LNCAP (cell line): ENCODE data around the gene TAAR2.

Source experiments
- TF ChIP-seq, protein P1 (sequence below): fragments of 450-650 bp; IDR thresholded peaks from 2 replicates; pipeline ENCODE4 v1.5.1; 2017; ENCODE audit warnings: mild to moderate bottlenecking

The TAAR2 gene, protein sequence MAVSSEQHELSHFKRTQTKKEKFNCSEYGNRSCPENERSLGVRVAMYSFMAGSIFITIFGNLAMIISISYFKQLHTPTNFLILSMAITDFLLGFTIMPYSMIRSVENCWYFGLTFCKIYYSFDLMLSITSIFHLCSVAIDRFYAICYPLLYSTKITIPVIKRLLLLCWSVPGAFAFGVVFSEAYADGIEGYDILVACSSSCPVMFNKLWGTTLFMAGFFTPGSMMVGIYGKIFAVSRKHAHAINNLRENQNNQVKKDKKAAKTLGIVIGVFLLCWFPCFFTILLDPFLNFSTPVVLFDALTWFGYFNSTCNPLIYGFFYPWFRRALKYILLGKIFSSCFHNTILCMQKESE

DNA sequence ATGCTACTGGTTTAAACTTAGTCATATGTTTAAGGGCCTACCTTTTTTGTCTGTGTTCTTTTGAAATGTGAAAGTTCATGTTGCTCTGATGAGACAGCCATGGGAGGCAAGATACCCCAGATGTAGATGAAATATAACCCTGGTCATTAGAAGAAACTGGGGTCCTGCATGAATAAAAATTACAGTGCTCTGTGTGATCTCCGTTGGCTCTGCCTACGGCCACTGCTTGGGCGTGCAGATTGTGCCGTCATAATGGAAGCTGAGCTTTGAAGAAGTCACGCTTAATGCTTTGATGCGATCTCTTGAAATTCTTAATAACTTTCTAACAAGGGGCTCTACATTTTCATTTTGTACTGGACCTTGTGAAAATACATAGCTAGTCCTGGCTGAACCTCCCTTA, at the start of gene TAAR2:
Gene TAAR2, minus strand, starts transcription at position 101 of the 400 bp plus-strand sequence. Its CDS starts 0 bp downstream, at position 101.
- TF ChIP-seq, protein P1, sequence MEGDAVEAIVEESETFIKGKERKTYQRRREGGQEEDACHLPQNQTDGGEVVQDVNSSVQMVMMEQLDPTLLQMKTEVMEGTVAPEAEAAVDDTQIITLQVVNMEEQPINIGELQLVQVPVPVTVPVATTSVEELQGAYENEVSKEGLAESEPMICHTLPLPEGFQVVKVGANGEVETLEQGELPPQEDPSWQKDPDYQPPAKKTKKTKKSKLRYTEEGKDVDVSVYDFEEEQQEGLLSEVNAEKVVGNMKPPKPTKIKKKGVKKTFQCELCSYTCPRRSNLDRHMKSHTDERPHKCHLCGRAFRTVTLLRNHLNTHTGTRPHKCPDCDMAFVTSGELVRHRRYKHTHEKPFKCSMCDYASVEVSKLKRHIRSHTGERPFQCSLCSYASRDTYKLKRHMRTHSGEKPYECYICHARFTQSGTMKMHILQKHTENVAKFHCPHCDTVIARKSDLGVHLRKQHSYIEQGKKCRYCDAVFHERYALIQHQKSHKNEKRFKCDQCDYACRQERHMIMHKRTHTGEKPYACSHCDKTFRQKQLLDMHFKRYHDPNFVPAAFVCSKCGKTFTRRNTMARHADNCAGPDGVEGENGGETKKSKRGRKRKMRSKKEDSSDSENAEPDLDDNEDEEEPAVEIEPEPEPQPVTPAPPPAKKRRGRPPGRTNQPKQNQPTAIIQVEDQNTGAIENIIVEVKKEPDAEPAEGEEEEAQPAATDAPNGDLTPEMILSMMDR: no peak

DNA sequence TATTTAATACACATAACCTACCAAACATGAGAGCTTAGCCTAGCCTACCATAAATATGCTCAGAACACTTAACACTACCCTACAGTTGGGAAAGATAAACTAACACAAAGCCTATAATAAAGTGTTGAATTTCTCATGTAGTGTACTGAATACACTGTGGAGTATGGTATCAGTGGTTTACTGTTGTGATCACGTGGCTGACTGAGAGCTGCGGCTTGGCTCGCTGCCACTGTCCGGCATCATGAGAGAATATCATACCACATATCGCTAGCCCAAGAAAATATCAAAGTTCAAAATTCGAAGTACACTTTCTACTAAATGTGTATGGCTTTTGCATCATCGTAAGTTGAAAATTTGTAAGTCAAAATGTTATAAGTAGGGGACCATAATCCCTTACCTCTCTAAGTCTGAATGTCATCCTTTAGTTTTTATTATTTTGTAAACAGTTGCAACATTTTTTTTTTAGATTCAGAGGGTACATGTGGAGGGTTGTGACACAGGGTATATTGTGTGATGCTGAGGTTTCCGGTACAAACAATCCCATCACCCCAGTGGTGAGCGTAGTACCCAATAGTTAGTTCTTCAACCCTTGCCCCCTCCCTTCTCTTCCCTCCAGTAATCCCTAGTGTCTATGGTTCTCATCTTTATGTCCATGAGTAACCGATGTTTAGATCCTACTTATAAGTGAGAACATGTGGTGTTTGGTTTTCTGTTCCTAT, 49.5 kb upstream of the TAAR2 start:
- TF ChIP-seq, protein P1: no peak

DNA sequence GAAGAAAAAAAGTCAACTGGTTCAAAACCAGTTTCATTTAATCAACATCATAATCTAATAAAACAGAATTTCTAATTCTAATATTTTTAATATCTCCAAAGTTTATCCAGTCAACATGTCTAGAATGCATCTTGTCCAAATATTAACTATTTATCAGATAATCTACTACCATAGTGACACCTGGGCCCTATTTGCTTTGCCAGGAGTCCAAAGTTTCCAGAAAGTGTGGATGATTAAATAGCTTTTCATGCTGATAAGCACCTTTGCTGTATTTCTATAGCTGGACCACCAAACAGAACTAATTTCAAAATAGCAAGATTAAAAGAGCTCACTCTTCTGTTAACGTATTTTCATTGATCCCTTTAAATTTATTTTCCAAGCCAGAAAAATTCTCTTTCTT, 47.2 kb upstream of the TAAR2 start:
- TF ChIP-seq, protein P1: no peak

DNA sequence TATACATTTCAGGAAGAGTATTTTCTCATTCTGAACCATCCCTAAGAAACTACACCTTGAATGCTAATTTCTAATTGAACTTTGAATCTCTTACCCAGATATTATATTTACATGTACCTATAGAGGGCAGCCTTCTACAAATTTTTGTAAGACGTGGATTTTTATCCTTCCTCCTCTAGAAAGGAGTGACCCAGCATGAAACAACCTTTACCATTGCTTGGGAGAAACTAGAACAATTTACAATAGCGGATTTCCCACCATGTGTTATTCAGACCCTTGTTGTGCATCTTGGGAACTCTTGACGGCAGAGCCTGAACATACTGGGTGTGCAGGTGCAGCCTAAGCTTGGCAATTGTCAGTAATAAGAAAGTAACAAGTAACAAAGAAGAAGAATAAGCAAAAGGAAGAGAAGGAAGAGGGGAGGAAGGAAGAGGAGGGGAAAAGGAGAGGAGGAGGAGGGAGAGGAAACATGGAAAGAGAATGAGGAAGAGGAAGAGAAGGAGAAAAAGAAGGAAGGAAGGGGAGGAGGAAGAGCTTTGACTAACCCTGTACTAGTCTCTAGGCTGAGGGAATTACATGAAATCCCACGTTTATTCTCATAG, 45.7 kb upstream of the TAAR2 start:
- TF ChIP-seq, protein P1: peak; percentile 52; the same call in 1 of the 2 replicates

DNA sequence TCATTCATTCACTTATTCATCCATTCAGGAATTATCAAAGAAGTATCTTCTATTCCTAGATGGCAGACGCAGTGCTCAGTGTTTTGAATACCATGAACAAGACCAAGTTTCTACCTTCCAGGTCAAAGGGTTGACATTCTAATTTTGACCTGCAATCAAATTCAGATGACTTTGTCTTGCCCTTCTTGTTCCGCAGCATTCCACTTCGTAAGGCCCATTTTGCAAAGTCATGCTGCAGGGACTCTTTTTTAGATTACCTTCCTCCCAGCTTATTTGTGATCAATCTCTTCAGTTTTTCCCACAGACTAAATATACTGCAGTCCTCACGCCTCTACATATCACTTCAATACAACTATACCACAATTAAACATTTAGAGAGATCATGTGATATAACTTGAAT, 42.0 kb upstream of the TAAR2 start:
- TF ChIP-seq, protein P1: no peak

DNA sequence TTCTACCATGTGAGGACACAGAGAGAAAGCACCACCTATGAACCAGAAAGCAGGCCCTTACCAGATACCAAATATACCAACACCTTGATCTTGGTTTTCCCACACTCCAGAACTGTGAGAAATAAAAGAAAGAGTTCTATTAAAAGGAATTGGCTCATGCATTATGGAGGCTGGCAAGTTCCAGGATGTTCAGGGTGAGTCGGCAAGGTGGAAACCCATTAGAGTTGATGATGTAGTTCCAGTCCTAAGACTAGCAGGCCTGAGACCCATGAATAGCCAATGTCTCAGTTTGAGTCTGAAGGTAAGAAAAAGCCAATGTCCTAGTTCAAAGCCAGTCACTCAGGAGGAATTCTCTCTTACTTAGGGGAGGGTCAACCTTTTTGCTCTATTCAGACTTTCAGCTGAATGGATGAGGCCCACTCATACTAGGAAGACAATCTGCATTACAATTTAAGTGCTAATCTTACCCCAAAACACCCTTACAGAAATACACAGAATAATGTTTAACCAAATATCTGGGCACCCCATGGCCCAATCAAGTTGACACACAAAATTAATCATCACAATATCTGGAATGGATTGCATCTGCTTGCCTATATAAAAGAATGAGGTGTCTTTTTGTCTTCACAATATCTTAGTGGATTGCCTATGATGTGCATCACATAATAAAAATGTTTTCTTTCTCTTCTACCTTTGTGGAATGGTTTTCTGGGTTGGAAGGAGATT, 40.4 kb upstream of the TAAR2 start:
- TF ChIP-seq, protein P1: no peak

DNA sequence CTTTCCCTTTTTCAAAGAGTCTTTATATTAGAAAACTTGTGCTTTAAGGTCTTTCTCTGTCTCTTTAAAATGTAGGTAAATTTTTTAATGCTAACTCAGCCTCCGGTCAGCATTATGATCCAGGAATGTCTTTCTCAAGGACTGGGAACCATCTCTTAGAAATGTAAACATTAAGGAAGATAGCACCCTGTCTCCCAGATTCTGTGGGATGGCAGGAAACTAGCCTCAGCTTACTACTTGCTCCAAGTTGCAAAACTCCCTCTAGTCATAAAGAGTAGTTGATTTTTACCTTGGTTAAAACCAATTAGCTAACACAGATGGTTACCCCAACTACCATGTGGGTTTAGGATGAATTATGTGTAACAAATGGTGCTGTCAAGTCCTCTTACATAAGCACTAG, 39.6 kb upstream of the TAAR2 start:
- TF ChIP-seq, protein P1: no peak
